HL-60 (cell line): ENCODE results near the gene CSNK1A1.
"Not testable (repeated sequence)": the region's sequence is repeated elsewhere in the genome, so short reads cannot be mapped to it uniquely, and the experiment has no call there.

ENCODE experiments used
- GABPA ChIP-seq: IDR thresholded peaks from 2 replicates; pipeline ENCODE4 v1.6.1; 2012; ENCODE audit warnings: low read depth
- TF ChIP-seq, protein P1 (sequence below): IDR thresholded peaks from one replicate; pipeline ENCODE4 v1.5.1; 2011; ENCODE audit warnings: low read length, control low read depth, inconsistent platforms; ENCODE audit not compliant: insufficient read depth
- TF ChIP-seq, protein P2 (sequence below): IDR thresholded peaks from 2 replicates; pipeline ENCODE4 v1.6.1; 2012; ENCODE audit warnings: low read depth; ENCODE audit not compliant: insufficient replicate concordance

DNA sequence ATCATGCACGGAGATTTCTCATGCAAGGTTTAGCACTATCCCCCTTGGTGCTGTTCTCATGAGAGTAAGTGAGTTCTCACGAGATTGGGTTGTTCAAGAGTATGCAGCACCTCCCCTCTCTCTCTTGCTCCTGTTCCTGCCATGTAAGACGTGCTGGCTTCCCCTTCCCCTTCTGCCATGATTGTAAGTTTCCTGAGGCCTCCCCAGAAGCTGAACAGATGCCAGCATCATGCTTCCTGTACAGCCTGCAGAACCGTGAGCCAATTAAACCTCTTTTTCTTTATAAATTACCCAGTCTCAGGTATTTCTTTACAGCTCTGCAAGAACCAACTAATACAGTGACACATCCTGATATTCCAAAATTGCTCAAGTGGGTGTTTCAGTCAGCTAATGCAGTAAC is 106.8 kb downstream of the CSNK1A1 start:
- TF ChIP-seq, protein P1, sequence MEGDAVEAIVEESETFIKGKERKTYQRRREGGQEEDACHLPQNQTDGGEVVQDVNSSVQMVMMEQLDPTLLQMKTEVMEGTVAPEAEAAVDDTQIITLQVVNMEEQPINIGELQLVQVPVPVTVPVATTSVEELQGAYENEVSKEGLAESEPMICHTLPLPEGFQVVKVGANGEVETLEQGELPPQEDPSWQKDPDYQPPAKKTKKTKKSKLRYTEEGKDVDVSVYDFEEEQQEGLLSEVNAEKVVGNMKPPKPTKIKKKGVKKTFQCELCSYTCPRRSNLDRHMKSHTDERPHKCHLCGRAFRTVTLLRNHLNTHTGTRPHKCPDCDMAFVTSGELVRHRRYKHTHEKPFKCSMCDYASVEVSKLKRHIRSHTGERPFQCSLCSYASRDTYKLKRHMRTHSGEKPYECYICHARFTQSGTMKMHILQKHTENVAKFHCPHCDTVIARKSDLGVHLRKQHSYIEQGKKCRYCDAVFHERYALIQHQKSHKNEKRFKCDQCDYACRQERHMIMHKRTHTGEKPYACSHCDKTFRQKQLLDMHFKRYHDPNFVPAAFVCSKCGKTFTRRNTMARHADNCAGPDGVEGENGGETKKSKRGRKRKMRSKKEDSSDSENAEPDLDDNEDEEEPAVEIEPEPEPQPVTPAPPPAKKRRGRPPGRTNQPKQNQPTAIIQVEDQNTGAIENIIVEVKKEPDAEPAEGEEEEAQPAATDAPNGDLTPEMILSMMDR = not testable (repeated sequence)
- TF ChIP-seq, protein P2, sequence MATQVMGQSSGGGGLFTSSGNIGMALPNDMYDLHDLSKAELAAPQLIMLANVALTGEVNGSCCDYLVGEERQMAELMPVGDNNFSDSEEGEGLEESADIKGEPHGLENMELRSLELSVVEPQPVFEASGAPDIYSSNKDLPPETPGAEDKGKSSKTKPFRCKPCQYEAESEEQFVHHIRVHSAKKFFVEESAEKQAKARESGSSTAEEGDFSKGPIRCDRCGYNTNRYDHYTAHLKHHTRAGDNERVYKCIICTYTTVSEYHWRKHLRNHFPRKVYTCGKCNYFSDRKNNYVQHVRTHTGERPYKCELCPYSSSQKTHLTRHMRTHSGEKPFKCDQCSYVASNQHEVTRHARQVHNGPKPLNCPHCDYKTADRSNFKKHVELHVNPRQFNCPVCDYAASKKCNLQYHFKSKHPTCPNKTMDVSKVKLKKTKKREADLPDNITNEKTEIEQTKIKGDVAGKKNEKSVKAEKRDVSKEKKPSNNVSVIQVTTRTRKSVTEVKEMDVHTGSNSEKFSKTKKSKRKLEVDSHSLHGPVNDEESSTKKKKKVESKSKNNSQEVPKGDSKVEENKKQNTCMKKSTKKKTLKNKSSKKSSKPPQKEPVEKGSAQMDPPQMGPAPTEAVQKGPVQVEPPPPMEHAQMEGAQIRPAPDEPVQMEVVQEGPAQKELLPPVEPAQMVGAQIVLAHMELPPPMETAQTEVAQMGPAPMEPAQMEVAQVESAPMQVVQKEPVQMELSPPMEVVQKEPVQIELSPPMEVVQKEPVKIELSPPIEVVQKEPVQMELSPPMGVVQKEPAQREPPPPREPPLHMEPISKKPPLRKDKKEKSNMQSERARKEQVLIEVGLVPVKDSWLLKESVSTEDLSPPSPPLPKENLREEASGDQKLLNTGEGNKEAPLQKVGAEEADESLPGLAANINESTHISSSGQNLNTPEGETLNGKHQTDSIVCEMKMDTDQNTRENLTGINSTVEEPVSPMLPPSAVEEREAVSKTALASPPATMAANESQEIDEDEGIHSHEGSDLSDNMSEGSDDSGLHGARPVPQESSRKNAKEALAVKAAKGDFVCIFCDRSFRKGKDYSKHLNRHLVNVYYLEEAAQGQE = not testable (repeated sequence)
- not testable (repeated sequence) for TF ChIP-seq GABPA
